GM10266 (cell line): ENCODE data around the gene CAMKK2.

Experiments
- DNase-seq: peaks from one replicate; pipeline ENCODE4 v3.0.0; 2012; ENCODE audit errors: extremely low spot score
- CTCF ChIP-seq: IDR thresholded peaks from 2 replicates; pipeline ENCODE4 v1.5.1; 2012; ENCODE audit warnings: mild to moderate bottlenecking, low read depth; ENCODE audit not compliant: control insufficient read depth, insufficient read depth; ENCODE audit errors: missing control alignments

CAMKK2 gene

GRCh38 chr12:121331248-121331647, 34.7 kb upstream of the CAMKK2 start:
- DNase-seq = no peak
- no peak for TF ChIP-seq CTCF

- no peak for DNase-seq
- TF ChIP-seq CTCF = no peak
These were observed 34.2 kb upstream of the CAMKK2 start for GRCh38 chr12:121330692-121331091.

GRCh38 chr12:121330195-121330594, 33.7 kb upstream of the CAMKK2 start:
- no peak for TF ChIP-seq CTCF
- DNase-seq = no peak

- DNase-seq = no peak
- no peak for TF ChIP-seq CTCF
These were observed 32.1 kb upstream of the CAMKK2 start for GRCh38 chr12:121328620-121329019.

- DNase-seq = no peak
- TF ChIP-seq CTCF = no peak
These were observed 30.6 kb upstream of the CAMKK2 start for GRCh38 chr12:121326996-121327674.

GRCh38 chr12:121325922-121326396, 29.4 kb upstream of the CAMKK2 start:
- no peak for DNase-seq
- TF ChIP-seq CTCF = no peak

GRCh38 chr12:121323908-121324307, 27.4 kb upstream of the CAMKK2 start:
- TF ChIP-seq CTCF = no peak
- DNase-seq = no peak
